Measurements from ENCODE around the gene EPN2.

The EPN2 gene

GRCh38 chr17:19363114-19363438, 125.9 kb downstream of the EPN2 start:
- in situ Hi-C loops (cut with MboI; ENCODE audit: low sequenced_read_pairs), result loop anchor here (5.0 kb wide), 1 partner anchor 84 kb away; no protein-coding TSS in a partner anchor

GRCh38 chr17:19363460-19364035, 126.4 kb downstream of the EPN2 start:
- in situ Hi-C loops (cut with MboI; ENCODE audit: low sequenced_read_pairs), result loop anchor here (5.0 kb wide), 1 partner anchor 84 kb away; no protein-coding TSS in a partner anchor

- in situ Hi-C loops (cut with MboI; ENCODE audit: low sequenced_read_pairs), result loop anchor here (5.0 kb wide), 1 partner anchor 82 kb away; no protein-coding TSS in a partner anchor
These were observed 127.7 kb downstream of the EPN2 start for GRCh38 chr17:19364699-19365498.

- in situ Hi-C loops (cut with MboI; ENCODE audit: low sequenced_read_pairs), result no loop called here
These were observed 128.3 kb downstream of the EPN2 start for GRCh38 chr17:19365499-19365817.

DNA sequence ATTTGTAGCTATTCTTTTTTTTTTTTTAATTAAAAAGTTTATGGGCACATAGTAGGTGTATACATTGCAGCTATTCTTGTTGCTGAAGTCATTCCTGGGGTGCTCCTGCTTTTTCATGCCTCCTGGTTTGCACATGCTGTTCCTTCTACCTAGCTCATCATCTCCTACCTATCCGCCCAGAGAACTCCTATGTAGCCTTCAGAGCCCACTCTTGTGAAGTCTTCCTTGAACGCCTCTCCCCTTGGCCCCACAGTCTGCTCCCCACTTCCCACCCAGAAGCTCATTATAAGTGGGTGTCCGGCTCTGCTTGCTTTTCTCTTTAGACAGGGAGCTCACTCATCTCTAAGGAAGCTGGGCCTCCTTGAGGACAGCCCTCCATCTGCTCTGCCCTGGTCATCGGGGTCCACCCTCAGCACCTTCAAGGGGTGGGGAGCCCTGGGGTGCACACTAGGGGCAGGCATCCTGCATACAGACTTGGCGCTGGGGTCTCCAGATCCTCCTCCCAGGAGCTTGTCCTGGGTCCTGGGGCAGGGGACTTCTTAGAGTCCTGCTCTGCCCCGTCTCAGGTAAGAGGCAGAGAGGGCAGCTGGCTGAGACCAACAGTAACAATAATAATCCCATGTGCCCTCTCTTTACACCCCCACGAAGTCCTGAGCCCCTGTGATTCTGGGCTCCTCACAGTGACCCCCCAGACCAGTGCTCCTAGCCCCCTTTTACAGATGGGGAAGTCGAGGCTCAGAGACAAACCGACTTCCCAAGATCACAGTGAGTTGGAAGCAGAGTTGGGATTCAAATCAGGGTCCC, 128.9 kb downstream of the EPN2 start:
- in situ Hi-C loops (cut with MboI; ENCODE audit: low sequenced_read_pairs), result no loop called here

- in situ Hi-C loops (cut with MboI; ENCODE audit: low sequenced_read_pairs), result no loop called here
These were observed 129.4 kb downstream of the EPN2 start for GRCh38 chr17:19366637-19366972.

GRCh38 chr17:19368229-19368628, 131.1 kb downstream of the EPN2 start:
- in situ Hi-C loops (cut with MboI; ENCODE audit: low sequenced_read_pairs), result no loop called here

DNA sequence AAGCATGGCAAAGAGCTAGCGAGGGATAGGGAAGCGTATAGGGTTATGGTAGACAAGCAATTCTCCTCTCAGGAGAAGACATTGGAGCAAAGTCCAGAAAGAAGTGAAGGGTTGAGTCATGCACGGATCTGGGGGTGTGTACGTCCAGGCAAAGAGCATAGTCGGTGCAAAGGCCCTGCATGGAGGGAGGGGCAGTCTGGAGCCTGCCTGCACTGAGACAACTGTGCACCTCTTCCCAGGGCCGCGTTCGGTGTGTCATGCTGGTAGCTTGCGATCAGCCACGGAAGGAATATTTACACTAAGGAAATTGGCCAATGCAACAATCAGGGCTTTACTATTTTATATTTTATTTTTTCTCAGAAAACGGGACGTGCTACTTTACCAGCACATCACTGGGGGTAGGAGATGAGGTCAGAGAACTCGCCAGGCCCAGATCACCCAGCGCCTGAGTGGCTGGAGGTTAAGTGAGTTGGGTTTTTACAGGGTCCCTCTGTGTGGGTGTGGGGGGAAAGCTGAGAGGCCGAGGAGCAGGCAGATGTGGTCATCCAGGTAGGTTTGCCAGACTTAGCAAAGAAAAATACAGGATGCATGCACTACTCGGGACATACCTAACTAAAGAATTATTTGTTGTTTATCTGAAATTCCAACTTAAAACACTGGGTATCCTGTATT, 132.1 kb downstream of the EPN2 start:
- in situ Hi-C loops (cut with MboI; ENCODE audit: low sequenced_read_pairs), result no loop called here

DNA sequence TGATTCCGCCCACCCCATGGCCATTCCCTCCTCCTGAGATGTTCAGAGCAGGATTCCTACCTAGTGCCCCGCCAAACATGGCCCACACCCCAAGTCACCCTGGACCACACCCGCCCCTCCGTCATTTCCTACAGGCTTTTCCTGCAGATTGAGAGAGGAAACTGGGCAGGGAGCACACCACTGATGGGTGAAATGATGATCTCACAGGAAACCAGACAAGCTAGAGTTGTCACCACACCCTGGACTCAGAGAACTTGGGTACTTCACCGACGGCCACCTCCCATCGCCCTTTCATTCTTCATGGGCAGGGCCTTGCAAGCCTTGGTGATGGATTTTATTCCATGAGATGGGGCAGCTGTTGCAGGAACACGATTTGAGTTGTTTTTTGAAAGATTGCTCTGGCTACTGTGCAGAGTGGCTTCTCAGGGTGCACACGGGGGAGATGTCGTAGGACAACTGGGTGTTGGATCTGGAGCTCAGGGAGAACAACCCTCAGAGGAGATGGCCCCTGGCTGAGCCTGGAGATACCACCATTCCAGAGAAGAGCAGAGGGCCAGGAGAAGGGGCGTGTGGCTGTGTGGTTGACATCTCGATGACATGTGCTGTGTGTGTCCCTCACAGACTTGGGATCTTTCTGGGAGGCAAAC, 132.8 kb downstream of the EPN2 start:
- in situ Hi-C loops (cut with MboI; ENCODE audit: low sequenced_read_pairs), result no loop called here

GRCh38 chr17:19370493-19370960, 133.4 kb downstream of the EPN2 start:
- in situ Hi-C loops (cut with MboI; ENCODE audit: low sequenced_read_pairs), result no loop called here

- in situ Hi-C loops (cut with MboI; ENCODE audit: low sequenced_read_pairs), result no loop called here
These were observed 134.3 kb downstream of the EPN2 start for GRCh38 chr17:19371259-19372010.

DNA sequence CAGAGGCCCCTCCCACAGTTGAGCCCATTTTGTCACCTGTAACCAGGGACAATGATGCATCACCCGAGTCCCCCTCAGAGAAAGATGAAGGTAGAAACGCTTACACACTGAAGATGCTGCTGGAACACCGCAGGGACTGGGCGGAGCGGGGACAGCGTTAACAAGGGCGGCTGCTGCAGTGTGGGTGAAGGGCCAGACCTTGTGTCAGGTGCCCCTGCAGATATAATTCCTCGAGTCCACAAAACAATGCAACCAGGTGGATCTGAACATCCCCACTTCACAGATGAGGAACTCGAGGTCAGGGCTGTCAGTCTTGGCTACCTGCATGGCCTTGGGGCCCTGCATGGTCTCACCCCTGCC, 134.8 kb downstream of the EPN2 start:
- in situ Hi-C loops (cut with MboI; ENCODE audit: low sequenced_read_pairs), result no loop called here

- in situ Hi-C loops (cut with MboI; ENCODE audit: low sequenced_read_pairs), result no loop called here
These were observed 135.3 kb downstream of the EPN2 start for GRCh38 chr17:19372439-19372838.

DNA sequence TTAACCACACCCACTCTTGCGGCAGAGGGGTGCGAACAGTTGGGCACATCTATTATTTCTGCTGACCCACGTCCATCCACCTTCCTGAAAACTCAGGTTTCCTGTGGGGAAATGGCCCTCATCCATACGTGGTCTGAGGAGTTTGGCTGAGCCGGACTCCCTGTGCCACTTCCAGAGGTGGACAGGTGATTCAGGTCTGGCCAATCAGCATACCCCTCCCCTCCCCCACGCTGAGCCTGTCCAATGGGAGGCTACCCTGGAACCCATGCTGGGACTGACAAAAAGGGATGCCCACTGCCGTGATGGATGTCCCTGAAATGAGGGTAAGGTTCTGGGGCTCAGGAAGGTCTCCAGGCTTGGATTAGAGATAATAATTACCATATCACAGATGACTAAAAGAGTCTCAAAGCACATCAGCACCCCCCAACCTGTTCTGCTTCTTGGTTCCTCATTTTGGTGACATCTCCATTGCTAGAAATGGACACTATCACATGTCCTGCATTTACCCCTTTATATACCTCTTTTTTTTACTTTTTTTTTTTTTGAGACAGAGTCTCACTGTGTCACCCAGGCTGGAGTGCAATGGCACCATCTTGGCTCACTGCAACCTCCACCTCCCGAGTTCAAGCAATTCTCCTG, 135.8 kb downstream of the EPN2 start:
- in situ Hi-C loops (cut with MboI; ENCODE audit: low sequenced_read_pairs), result no loop called here

DNA sequence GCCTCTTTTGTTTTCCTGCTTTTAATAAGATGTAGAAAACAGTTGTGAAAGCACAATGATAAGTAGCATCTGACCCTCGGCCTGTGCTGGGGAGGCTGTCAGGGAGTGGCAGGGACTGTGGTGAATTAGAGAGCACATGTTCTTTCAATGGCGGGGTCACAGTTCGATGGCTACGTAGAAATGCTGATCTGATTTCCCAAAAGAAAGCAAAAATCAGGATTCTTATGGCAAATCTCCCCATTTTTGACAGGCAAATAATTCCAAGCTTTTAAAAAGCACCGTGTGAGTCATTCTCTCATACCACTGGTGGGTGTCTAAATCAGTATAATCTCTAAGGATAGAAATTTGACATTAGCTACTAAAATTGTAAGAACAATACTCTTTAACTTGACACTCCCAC, 137.0 kb downstream of the EPN2 start:
- in situ Hi-C loops (cut with MboI; ENCODE audit: low sequenced_read_pairs), result no loop called here

DNA sequence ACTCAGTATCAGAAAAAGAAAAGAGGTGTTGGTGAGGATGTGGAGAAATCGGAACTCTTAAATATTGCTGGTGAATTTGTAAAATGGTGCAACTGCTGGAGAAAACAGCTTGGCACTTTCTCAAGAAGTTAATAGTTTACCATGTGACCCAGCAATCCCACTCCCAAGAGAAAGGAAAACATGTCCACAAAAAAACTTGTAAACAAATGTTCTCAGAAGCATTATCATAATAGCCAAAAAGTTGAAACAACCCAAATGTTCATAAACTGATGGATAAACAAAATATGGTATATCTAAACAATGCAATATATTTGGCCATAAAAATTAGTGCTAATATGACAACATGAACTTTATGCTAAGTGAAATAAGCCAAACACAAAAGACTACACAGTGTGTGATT, 138.6 kb downstream of the EPN2 start:
- in situ Hi-C loops (cut with MboI; ENCODE audit: low sequenced_read_pairs), result no loop called here

DNA sequence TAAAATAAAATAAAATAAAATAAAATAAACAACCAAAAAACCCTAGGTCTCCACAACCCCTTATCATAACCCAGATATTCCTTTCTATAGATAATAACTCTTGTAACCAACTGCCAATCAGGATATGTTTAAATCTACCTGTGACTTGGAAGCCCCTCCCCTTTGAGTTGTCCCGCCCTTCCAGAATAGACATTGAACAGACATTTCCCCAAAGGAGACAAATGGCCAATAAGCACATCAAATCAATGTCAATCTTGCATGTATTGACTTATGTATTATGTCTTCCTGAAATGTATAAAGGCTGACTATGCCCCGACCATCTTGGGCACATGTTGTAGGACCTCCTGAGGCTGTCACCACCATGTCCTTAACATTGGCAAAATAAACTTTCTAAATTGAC, 139.6 kb downstream of the EPN2 start:
- in situ Hi-C loops (cut with MboI; ENCODE audit: low sequenced_read_pairs), result no loop called here

DNA sequence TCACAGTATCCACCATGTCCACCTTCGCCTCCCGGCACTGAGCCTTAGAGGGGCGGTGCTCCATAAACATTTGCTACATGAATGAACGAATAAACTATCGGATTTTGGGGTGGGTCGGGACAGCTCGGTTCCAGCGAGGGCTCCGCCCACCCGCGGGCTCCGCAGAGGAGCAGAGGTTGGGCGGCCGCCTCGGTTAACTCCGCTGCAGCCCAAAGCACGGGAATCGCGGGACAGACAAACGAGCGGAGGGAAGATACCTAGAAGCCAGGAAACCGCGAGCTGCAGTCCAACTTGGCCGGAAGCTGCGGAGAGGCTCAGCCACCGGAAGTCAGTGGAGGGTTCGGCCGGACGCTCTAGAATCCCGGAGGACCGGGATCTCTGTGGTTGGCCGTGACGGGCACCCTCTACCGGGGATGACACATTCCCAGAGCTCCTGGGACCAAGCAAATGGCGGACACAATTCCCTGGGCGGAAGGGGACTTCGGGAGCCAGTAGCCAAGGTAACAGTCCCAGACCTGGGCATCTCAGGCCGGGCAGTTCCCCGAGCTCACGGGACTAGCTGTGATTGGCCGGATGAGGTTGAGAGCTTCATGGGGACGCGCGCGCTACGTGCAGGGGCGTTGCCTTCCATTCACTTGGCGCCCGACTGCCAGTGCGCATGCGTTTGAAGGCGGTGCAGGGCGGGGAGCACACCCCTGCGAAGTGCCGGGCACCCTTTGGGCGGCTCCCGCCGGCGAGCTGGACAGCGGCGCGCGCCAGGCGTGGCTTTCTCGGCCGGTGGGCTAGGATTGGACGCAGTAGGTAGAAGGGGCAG, 140.6 kb downstream of the EPN2 start:
- in situ Hi-C loops (cut with MboI; ENCODE audit: low sequenced_read_pairs), result no loop called here

Data from HL-60/S4 treated with phorbol 12-myristate 13-acetate at 8.2 ng/mL for 4 days and 3 days (cell line).